Stimulated activated CD8-positive, alpha-beta memory T cell treated with anti-CD3 and anti-CD28 coated beads, Interleukin-4, amount 100 ng/mL, for 4 hours (primary cell): ENCODE results near the gene PBRM1.
"Not testable (repeated sequence)": the region's sequence is repeated elsewhere in the genome, so short reads cannot be mapped to it uniquely, and the experiment has no call there.

Experiments used
- DNase-seq, 2 donors: peaks; one replicate each; pipeline ENCODE4 v3.0.0-alpha.2; 2020; ENCODE audit warnings: low read depth in 2 of 2, low spot score in 1 of 2

Gene PBRM1

DNA sequence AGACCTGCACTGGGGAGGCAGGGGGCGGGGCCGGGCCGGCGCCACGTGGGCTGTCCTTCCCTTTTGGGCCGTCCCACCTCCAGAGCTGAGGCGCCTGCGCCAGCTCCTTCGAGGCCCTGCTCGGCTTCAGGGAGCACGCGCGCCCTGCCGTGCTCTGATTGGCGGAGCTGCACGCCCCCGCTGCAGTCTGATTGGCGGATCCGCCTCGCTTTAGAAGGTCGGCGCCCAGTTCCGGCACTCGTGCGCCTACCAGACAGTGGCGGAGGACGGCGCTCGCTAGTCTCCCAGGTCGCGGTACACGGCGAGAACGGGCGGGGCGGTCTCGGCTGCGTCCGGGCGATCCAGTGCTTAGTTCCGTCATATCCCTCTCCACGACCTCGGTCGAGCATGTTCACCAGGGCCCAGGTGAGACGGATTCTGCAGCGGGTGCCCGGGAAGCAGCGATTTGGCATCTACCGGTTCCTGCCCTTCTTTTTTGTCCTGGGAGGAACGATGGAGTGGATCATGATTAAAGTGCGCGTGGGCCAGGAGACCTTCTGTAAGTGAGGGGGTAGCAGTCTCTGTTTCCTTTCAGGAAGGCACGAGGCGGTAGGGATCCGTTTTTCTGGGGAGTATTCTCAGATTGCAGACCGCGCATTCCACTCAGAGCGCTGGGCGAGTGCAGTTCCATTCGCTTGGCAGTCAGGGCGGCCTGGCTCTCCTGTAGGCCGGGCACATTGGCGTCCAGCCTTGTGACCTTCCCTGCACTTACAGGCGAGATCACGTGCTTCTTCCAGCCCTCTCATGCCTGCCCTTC is 149.1 kb downstream of the PBRM1 start, which contains the start of gene UQCC5:
UQCC5 (plus strand) TSS at position 237 of the 796 bp plus-strand sequence; CDS start at position 388, 151 bp downstream.
- DNase-seq = peak; percentile 85 to 95

DNA sequence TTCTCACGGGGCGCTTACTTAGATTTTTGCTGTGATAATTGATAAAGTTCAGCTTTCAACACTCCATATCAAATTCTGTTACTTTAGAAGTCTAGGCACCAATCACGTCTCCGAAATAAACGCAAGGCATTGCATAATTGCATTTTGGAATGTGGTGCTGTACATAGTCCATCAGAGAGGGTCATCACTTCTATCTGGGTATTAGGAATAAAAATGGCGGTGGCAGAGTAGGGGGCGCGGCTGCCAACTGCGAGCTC is 149.7 kb downstream of the PBRM1 start:
- no peak for DNase-seq

DNA sequence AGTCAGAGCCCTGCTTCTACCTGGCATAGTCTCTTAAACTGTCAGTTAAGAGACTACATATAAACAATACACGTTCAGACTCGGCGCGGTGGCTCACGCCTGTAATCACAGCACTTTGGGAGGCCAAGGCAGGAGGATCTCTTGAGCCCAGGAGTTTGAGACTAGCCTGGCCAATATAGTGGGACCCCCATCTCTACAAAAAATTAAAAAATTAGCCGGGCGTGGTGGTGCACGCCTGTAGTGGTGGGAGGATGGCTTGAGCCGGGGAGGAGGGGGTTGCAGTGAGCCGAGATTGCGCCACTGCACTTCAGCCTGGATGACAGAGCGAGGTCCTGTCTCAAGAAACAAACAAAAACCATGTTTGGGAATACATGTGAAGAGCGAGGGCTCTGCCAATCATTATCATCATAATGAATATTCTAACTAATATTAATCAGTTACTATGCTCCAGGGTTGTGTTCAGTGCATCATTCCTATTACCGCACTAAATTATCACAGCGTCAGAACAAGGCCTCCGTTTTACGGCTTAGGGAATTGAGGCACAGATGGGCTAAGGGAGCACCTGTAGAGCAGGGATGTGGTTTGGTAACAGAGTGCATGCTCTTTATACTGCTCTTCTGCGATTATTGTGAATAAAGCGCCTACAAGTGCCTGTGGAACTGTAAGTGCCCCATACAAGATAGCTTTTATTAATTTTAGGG is 150.2 kb downstream of the PBRM1 start:
- no peak for DNase-seq

DNA sequence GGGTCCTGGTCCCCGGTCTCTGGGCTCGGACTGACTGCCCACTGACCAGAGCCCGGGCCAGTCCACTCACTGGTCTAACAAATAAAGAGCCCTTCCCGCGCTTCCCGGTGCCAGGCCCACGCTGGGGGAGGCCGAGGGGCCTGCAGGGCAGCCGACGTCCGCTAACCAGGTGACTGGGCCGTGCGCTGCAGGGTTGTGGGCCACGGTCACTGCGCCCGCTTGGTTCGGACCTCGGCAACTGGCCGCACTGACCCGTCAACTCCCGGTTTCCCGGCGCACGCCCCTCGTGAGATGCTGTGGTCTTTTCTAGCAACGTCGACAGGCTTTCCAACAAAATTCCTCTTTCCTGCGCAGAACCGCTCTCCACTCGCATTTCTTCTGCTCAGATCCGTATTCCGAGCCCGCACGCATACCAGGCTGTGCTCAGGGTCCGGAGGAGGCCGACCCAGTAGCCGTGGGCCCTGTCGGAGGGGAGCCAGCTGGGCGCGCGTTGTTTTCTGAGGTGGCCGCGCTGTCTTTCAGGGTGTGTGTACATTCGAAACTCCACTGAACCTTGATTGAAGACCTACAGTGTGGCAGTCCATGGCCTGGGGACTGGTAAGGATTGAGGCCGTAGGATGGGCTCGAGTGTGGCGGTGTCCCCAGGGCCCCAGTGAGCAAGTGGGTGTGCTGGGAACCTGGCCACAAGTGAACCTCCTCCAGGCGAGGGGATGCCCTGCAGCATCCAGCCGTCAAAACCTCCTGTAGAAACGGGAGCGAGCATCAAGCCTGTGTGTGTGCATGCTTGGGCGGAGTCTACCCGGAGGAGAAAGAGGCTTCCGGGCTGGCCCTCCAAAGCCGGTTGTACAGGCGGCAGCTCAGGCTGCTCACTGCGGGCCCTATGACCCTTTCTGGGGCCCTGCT is 151.2 kb downstream of the PBRM1 start:
- no peak for DNase-seq

DNA sequence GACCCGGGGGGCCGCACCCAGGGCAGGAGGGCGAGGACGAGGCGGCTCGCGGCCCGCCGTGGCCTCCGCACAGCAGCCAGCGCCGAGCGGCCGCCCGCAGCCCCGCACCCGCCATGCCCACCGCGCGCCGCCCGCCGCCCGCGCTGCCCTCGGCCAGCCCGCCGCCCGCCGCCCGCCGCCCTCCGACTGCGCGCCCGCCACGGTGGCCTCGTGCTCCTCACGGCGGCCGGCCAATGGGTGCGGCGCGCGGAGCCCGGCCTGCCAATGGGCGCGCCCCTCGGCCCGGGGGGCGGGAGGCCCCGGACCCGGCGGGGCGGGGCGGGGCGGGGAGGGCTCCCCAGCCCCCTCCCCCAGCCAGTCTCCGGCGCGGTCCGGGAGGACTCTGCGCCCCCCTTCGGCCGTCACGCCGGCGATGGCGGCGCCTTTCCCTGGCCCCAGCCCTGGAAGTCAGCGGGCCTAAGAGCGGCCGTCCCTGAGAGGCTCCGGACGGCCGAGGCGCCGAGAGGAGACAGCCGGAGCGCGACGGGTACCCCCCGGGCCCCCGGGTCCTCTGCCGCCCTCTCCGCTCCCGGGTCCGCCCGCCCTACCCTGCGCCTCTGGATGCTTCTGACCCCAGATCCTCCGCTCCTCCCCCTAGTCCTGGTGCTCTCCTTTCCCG is 152.0 kb downstream of the PBRM1 start, which contains the start of gene NT5DC2:
NT5DC2 (minus strand) TSS at position 235 of the 658 bp plus-strand sequence; CDS start at position 115, 120 bp downstream.
- peak in 1 of 2 donors; percentile 36 for DNase-seq

DNA sequence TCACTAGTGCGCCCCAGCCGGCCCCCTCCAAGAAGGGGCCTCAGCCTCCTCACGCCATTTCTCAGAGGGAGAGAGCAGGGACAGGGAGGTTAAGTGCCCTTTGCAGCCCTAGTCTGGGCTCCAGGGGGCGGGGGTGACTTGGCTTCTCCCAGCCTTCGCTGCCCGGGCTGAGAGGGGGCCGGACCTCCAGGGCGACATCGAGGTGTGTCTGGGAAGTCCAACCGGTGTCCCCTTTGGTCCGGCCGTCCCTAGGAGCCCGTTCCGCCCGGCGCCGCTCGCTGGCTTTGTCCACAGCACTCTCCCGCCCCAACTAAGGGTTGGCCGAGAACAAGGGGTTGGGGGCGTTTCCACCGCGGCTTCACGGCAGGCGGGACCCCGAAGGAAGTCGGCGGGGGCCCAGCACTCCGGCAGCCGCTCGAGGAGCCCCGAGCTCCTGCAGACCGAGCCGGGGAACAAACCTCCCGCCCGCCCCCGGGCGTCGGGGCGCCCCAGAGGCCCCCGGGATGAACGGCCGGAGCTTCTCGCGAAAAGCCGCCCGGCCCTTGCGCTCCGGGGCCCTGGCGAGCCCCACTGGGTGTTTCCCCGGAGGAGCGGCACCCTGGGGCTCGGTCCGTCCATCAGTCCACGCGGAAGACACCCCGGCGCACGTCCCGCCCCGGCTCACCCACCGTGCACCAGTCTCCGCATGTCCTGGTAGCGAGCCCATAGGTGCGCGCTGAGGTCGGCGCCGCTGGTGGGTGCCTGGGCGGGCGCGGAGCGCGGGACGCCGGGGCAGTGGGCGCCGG is 152.7 kb downstream of the PBRM1 start:
- no peak for DNase-seq

DNA sequence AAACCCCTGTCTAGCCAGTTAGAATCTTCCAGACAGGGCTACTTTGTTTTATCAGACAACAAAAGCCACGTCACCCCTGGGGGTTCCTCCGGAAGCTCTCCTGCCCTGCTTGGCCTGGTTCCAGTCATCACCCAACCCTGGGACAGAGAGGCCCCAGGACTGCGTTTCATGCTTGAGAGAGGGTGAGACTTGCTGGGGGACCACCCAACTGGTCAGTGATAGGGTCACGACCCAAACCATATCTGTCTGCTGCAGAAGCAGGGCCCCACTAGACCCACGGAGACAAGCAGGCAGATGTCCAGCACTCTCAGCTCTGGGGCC is 153.2 kb downstream of the PBRM1 start:
- no peak for DNase-seq

DNA sequence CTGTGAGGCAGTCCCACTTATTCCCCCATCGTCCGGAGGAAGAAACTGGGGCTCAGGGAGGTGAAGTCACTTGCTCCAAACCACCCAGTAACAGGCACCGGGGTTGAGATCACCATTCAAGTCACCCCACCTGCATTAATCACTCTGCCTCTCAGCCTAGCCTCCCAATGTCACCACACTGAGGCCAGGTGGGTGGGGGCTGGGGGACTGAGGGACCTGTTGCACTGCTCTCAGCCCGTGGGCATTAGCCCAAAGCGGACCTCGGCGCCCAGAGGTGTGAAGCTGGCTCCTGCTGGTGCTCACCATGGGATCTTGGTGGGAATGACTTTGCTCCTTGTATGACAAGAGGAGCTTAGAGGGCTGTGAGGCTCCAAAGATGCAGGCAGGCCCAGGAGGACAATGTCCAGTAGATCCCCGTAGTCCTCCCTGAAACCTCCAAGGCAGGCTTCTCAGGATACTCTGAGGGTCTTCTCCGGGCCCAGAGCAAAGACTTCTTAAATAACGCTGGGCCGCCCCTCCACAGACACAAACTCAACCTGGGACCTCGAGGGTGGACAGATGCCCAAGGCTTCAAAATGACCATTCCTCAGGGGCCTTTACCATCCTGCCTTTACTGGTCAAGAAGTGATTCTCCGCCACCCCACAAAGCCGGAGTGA is 153.7 kb downstream of the PBRM1 start:
- DNase-seq = no peak

DNA sequence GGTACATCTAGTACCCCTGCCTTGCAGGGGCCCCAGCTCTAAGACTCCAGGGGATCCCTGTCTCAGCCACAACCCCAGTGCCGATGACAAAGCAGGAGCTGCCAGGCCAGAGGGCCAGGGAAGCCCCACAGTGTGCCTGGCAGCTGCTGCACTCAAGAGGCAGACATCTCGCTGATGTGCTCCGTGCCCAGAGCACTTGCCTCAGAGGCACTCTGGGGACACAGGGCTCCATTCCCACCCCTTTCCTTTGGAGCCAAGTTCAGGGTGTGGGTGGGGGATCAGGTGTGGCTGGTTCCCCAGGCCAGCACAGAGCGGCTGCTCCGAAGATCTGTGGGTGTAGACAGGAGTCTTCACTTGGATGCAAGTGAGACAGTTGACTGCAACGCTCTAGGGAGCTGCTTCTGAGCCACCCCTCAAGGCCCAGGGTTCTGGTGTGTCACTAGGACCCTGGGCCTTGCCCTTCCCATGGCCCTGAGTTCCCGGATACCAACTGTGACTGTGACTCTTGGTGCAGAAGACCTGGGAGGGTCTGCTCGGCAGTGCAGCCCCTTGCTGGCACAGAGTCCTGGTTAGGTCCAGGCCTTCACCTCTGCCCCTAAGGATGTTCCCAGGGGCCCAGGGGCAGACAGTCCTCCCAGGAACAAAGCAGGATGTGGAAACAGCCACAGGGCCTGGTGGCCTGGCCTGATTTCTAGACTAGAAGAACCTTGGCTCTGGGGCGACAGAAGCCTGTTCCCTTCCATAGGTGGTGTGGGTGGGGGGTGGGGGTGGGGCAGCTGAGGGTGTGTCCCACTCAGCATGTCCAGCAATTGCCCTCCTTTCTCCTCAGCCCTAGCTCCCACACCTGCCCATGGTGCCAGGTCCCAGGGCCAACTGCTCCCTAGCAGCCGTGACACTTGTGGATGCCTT is 154.5 kb downstream of the PBRM1 start:
- DNase-seq = no peak

DNA sequence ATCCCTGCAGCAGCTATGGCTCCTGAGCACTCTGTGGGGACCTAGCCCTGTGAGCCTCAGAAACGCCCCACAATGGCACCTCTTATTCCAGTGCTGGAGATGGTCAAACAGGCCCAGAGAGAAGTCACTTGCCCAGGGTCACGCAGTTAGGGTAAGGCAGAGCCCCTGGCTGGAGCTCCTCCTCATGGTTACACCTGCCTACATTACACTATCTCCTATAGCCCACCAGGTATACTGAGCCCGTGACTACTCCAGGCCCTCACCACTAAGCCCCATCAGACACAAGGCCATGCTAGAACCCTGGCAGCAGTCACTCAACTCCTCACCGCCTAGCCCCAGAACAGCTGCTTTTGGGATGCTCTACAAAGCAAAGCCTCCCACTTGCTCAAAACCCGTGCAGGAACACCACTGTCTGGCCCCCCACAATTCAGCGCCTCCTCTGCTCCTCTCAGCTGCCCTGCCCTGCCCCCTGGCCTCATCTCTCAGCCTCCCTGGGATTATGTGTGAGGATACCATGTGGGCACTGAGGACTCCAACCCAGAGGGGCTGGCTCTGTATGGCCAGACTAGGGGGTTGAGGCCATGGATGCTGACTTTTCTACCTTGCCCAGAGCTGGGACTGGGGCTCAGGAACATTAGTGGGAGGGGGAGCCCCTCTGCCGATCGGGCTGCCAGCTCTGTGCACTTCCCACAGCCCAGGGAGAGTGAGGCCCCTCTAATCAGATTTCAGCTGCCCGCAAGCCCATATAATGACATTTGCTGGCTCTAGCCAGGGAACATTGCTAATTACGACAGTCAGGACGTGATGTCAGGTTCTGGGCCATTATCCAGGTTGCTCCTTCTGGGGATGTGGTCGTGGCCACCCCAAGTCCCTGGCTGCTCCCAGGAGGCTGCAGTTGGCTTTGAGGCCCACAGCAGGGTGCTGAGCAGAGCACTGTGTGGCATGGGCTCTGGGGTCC is 156.1 kb downstream of the PBRM1 start:
- DNase-seq = no peak

DNA sequence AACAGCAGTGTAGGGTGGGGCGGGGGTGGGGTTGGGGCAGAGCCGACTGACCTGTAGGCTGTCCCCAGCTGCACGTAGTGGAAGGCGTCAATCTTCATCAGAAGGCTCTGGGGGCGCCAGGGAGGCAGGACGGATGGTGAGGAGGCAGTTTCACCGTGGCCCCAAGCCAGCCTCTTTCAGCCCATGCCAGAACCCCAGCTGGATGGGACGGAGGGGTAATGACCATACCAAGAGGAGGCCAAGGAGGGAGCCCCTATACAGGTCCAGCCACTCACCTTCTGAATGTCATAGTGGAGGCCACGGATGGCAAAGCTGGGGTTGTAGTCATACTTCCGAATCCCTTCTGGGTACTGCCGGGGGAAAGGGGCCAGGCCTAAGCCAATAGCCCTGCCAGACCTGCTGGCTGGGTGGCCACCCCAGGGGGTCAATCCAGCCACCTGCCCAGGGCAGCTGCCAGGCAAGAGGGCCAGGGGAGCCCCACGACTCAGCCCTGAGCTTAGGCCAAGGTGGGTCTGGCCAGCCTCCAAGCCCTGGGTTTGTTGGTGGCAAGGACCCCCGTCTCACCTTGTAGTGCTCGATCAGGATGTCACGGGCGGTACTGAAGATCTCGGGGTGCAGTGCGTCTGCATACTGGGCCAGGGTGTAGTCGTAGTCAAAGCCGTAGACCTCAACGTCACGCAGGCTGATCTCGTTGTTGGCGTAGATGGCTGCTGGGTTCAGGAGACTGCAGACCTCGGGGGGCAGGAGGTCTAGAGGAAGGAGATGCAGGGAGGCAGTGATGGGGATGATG is 156.9 kb downstream of the PBRM1 start:
- DNase-seq = no peak

DNA sequence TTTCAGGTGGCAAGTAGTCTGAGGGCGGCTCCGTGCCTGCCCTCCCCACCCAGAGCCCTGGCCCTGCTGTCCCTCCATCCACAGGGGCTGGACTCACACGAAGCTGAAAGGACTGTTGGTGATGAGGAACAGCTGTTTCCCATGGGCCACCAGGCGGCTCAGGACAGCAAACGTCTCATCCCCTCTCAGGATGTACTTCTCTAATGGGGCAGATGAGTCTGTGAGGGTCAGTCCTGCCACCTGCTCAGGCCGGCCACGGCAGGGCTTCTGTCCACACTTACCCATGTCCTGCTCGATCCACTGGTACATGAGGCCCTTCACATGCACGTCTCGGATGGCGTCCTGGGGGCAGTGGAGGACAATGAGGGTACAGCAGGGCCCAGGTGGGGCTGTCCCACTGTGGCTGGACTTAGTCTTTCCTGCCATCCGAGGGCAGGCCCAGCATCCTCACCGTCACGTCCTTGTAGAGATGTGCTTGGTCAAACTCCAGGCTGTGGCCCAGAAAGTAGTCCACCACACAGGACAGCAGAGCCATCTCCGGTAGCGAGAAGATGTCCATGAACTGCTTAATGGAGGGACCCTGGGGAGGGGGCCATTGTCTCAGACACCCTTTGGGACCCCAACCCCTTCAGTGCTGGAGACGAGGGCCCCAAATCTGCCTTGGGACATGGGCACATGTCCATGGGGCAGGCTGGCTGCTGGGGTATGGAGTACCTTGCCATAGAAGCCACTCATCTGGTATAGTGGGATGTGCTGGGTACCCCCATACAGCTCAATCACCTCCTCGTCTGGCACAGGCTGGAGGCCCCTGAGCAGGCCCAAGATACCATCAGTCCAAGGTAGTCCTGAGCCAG is 157.8 kb downstream of the PBRM1 start:
- DNase-seq = no peak

DNA sequence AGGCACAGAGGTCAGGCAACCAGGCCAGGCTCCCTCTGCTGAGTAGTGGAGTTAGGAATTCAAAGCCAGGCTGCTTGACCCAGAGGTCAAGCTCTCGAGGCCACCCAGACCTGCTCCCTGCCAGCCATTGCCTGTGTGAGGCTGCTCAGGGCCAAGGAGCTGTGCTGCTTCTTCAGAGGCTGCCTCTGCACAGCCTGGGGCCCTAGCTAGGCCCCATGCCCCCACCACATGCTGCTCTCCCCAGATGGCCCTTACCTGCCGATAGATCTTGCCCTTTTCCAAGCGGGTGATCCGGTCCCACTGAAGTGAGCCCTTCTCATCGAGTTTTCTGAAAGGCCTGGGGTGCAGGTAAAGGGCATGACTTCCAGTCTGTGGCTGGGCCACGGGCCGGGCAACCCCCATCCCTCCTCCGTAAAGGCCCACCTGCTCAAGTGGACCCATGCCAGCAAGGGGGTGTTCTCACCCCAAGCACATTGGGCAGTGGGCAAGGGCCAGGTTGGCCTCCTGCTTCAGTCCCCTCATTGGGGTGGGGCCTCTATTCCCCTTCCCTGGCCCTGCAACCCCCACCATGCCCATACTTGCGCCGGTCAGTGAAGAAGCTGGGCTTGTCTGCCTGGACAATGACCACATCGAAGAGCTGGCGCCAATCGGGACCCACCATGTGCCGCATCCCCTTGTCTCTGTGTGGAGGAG is 158.5 kb downstream of the PBRM1 start:
- no peak for DNase-seq

DNA sequence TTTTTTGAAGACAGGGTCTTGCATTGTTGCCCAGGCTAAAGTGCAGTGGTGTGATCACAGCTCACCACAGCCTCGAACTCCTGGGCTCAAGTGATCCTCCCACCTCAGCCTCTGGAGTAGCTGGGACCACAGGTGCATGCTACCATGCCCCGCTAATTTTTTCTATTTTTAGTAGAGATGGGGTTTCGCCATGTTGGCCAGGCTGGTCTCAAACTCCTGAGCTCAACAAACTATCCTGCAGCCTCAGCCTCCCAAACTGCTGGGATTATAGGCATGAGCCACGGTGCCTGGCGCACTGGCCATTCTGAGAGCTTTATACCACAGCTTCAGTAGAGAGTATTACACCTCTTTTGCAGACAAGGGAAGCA is 159.1 kb downstream of the PBRM1 start:
- not testable (repeated sequence) for DNase-seq
